GM12875 (cell line): ENCODE measurements around the gene ZMIZ1.
A peak's percentile ranks its signal among the peaks of the same experiment; 100 is the strongest.

Experiments
- H3K4me3 ChIP-seq: one replicate; pipeline ENCODE4 v1.5.1; 2011; ENCODE audit warnings: low read depth, low read length, control low read depth
- CTCF ChIP-seq: IDR thresholded peaks from 2 replicates; pipeline ENCODE4 v1.5.1; 2011; ENCODE audit warnings: low read depth, mild to moderate bottlenecking, control low read depth, inconsistent platforms, low read length, moderate library complexity, borderline replicate concordance; ENCODE audit not compliant: insufficient read depth

The ZMIZ1 gene

GRCh38 chr10:79070081-79070605 is 1.4 kb downstream of the ZMIZ1 start:
- TF ChIP-seq CTCF: no peak
- peak overlapping the region; percentile 85 for H3K4me3 ChIP-seq

- H3K4me3 ChIP-seq: peak overlapping the region; percentile 85
- TF ChIP-seq CTCF: no peak
Measured at GRCh38 chr10:79070606-79071395, 2.0 kb downstream of the ZMIZ1 start.

GRCh38 chr10:79071396-79071923 is 2.7 kb downstream of the ZMIZ1 start:
- peak overlapping the region; percentile 85 for H3K4me3 ChIP-seq
- no peak for TF ChIP-seq CTCF

GRCh38 chr10:79072041-79072441 is 3.3 kb downstream of the ZMIZ1 start:
- no peak for TF ChIP-seq CTCF
- no peak overlapping the region for H3K4me3 ChIP-seq

GRCh38 chr10:79072994-79073645 is 4.4 kb downstream of the ZMIZ1 start:
- TF ChIP-seq CTCF: 0 out of 2 replicates have a peak, but pooled peaks have one; percentile 6
- H3K4me3 ChIP-seq: no peak overlapping the region

- no peak for TF ChIP-seq CTCF
Measured at GRCh38 chr10:79073784-79074432, 5.1 kb downstream of the ZMIZ1 start.

GRCh38 chr10:79074732-79075131 is 6.0 kb downstream of the ZMIZ1 start:
- TF ChIP-seq CTCF: no peak
- H3K4me3 ChIP-seq: no peak overlapping the region

More at GRCh38 chr10:79073784-79074432, 5.1 kb downstream of the ZMIZ1 start:
- H3K4me3 ChIP-seq: no peak overlapping the region
